Mesenchymal stem cell (in vitro differentiated cells and primary cell): ENCODE results near the gene KRTAP5-8.

Experiments
- DNase-seq: peaks from one replicate; pipeline ENCODE4 v3.0.0-alpha.2; 2013
- H2AFZ ChIP-seq: one replicate; pipeline ENCODE4 v1.6.1; 2013; ENCODE audit warnings: low read depth, mild to moderate bottlenecking, control low read depth, inconsistent platforms, low read length, moderate library complexity
- H2AK5ac ChIP-seq: 2 replicates; pipeline ENCODE4 v1.6.1; 2013; ENCODE audit warnings: low read length, moderate library complexity, mild to moderate bottlenecking, inconsistent platforms; ENCODE audit not compliant: severe bottlenecking
- H2BK120ac ChIP-seq: one replicate; pipeline ENCODE4 v1.6.1; 2013; ENCODE audit warnings: low read depth, mild to moderate bottlenecking, inconsistent platforms, low read length, moderate library complexity
- H2BK12ac ChIP-seq, 2 experiments: one replicate each; pipeline ENCODE4 v1.6.1; 2013; ENCODE audit warnings: inconsistent platforms in 2 of 2, low read length in 2 of 2, mild to moderate bottlenecking in 2 of 2, moderate library complexity in 2 of 2, control low read depth in 1 of 2
- H2BK15ac ChIP-seq: one replicate; pipeline ENCODE4 v1.6.1; 2013; ENCODE audit warnings: mild to moderate bottlenecking, low read depth, inconsistent platforms; ENCODE audit not compliant: poor library complexity, severe bottlenecking
- H2BK5ac ChIP-seq: 2 replicates; pipeline ENCODE4 v1.6.1; 2013; ENCODE audit warnings: low read depth, mild to moderate bottlenecking, low read length, control low read depth, inconsistent platforms; ENCODE audit not compliant: poor library complexity, severe bottlenecking
- H3K14ac ChIP-seq, 2 experiments: one replicate each; pipeline ENCODE4 v1.6.1; 2013; ENCODE audit warnings: inconsistent platforms in 2 of 2, low read length in 2 of 2, control low read depth in 1 of 2, mild to moderate bottlenecking in 1 of 2, moderate library complexity in 1 of 2
- H3K18ac ChIP-seq, 2 experiments: one replicate each; pipeline ENCODE4 v1.6.1; 2013; ENCODE audit warnings: inconsistent platforms in 2 of 2, low read length in 2 of 2, control low read depth in 1 of 2, low read depth in 1 of 2, mild to moderate bottlenecking in 1 of 2
- H3K23ac ChIP-seq, 2 experiments: one replicate each; pipeline ENCODE4 v1.6.1; 2013; ENCODE audit warnings: inconsistent platforms in 2 of 2, low read length in 2 of 2, mild to moderate bottlenecking in 2 of 2, moderate library complexity in 2 of 2, control low read depth in 1 of 2
- H3K27ac ChIP-seq: 2 replicates; pipeline ENCODE4 v1.5.1; 2013; ENCODE audit warnings: mild to moderate bottlenecking, moderate library complexity, low read length, control low read depth, inconsistent platforms; ENCODE audit not compliant: poor library complexity, severe bottlenecking
- H3K27me3 ChIP-seq, 2 experiments: 2 replicates each; pipeline versions ENCODE4 v1.6.1 to v1.7.0; 2013; ENCODE audit warnings: low read length in 2 of 2, mild to moderate bottlenecking in 2 of 2, moderate library complexity in 2 of 2, control low read depth in 1 of 2, inconsistent platforms in 1 of 2; ENCODE audit not compliant: control insufficient read depth in 1 of 2, insufficient read depth in 1 of 2
- H3K36me3 ChIP-seq, 2 experiments: 2 replicates each; pipeline versions ENCODE4 v1.6.1 to v1.7.0; 2013; ENCODE audit warnings: low read length in 2 of 2, control low read depth in 1 of 2, inconsistent platforms in 1 of 2, low read depth in 1 of 2, mild to moderate bottlenecking in 1 of 2; ENCODE audit not compliant: insufficient read depth in 2 of 2, control insufficient read depth in 1 of 2
- H3K4ac ChIP-seq, 2 experiments: one replicate each; pipeline ENCODE4 v1.6.1; 2013; ENCODE audit warnings: inconsistent platforms in 2 of 2, low read length in 2 of 2, mild to moderate bottlenecking in 2 of 2, moderate library complexity in 2 of 2, control low read depth in 1 of 2, low read depth in 1 of 2
- H3K4me1 ChIP-seq: 2 replicates; pipeline ENCODE4 v1.6.1; 2013; ENCODE audit warnings: low read depth, low read length, control low read depth; ENCODE audit not compliant: control insufficient read depth, insufficient read depth
- H3K4me2 ChIP-seq: 2 replicates; pipeline ENCODE4 v1.6.1; 2013; ENCODE audit warnings: low read length, mild to moderate bottlenecking, inconsistent platforms; ENCODE audit not compliant: poor library complexity, severe bottlenecking
- H3K4me3 ChIP-seq, 2 experiments: 2 replicates each; pipeline versions ENCODE4 v1.5.1 to v1.7.0; 2013; ENCODE audit warnings: low read length in 2 of 2, mild to moderate bottlenecking in 2 of 2, control low read depth in 1 of 2, low read depth in 1 of 2; ENCODE audit not compliant: insufficient read depth in 1 of 2
- H3K79me1 ChIP-seq: replicated peaks from 2 replicates; pipeline ENCODE4 v1.6.1; 2013; ENCODE audit warnings: mild to moderate bottlenecking, control low read depth, low read length, inconsistent platforms; ENCODE audit not compliant: poor library complexity, severe bottlenecking
- H3K9ac ChIP-seq: 2 replicates; pipeline ENCODE4 v1.7.0; 2013; ENCODE audit warnings: mild to moderate bottlenecking, low read length, moderate library complexity
- H3K9me3 ChIP-seq: 2 replicates; pipeline ENCODE4 v1.7.0; 2013; ENCODE audit warnings: mild to moderate bottlenecking, low read length; ENCODE audit not compliant: control insufficient read depth
- H4K8ac ChIP-seq: one replicate; pipeline ENCODE4 v1.6.1; 2013; ENCODE audit warnings: inconsistent platforms, mild to moderate bottlenecking, low read length, moderate library complexity
- H4K91ac ChIP-seq: one replicate; pipeline ENCODE4 v1.6.1; 2013; ENCODE audit warnings: mild to moderate bottlenecking, low read length, inconsistent platforms
- WGBS: methylation state at CpG from one replicate; pipeline ENCODE4 v1.1.7; 2013; ENCODE audit warnings: mixed read lengths; 5-methylcytosine and 5-hydroxymethylcytosine counted together

The KRTAP5-8 gene

DNA sequence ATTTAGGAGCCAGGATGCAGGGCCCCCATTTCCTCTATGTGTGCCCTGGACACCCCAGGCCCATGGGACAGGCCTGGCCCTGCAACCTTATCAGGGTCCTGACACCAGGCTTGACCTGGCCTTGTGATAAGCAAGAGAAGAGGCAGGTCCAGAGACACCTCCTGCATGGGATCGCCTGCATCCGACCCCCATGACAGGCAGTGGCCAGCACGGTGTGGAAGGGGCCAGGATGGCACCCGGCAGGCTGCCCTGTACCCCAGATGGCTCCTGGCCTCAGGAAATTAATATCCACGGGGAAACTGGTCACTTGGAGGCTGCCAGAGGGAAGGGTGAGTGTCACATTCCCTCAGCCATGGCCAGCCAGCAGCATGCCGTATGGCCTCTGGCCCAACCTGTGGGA, 17.2 kb downstream of the KRTAP5-8 start:
- Histone ChIP-seq H3K14ac (no peak overlapping the region), H2AK5ac (no peak overlapping the region), H2BK120ac (no peak overlapping the region), H3K4me3 (no peak overlapping the region), H3K9me3 (no peaks in the 10 kb centered on the region), H3K27ac (no peak overlapping the region), H2AFZ (no peak overlapping the region), H3K4ac (no peak overlapping the region), H2BK5ac (no peak overlapping the region), H3K23ac (no peak overlapping the region), H3K9ac (no peak overlapping the region), H3K27me3 (peaks cover 0 to 29% of the 10 kb centered on the region in 2 experiments), H4K91ac (no peak overlapping the region), H3K18ac (no peak overlapping the region), H3K4me1 (no peaks in the 10 kb centered on the region), H4K8ac (no peak overlapping the region), H3K36me3 (no peaks in the 10 kb centered on the region), H2BK12ac (no peak overlapping the region), H3K4me2 (no peak overlapping the region), H2BK15ac (no peak overlapping the region), H3K79me1 (no peaks in the 10 kb centered on the region)
- 76% methylated on average over 6 of the region's 6 CpGs for WGBS
- no peak for DNase-seq

DNA sequence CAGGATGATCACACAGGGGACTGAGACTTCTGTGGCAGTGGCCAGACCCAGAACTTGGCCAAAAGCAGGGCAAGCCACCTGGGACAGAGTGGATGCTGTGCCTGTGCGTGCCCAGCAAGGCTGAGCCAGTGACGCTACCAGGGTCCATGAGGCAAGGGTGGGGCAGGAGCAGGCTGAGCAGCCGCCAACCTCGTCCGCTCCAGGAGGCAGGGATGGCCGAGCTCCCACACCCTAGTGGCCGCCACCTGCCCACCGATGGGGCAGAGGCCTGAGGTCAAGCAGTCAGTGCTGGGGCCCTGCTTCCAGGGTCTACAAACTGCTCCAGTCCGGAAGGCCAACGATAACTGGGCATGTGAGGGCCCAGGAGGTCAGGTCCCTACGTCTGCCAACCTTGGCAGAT, 17.7 kb downstream of the KRTAP5-8 start:
- no peak overlapping the region for H4K8ac ChIP-seq
- no peak overlapping the region for H2BK5ac ChIP-seq
- 84% methylated on average over 11 of the region's 11 CpGs for WGBS
- peaks cover 0 to 27% of the 10 kb centered on the region in 2 experiments for H3K27me3 ChIP-seq
- H2BK15ac ChIP-seq, result no peak overlapping the region
- H3K27ac ChIP-seq, result no peak overlapping the region
- no peak overlapping the region for H2AK5ac ChIP-seq
- no peak overlapping the region for H3K14ac ChIP-seq
- H3K36me3 ChIP-seq, result no peaks in the 10 kb centered on the region
- no peak overlapping the region for H2AFZ ChIP-seq
- no peak overlapping the region for H3K4me2 ChIP-seq
- no peak overlapping the region for H3K4ac ChIP-seq
- no peak overlapping the region for H3K4me3 ChIP-seq
- no peak overlapping the region for H4K91ac ChIP-seq
- H3K79me1 ChIP-seq, result no peaks in the 10 kb centered on the region
- no peak overlapping the region for H3K23ac ChIP-seq
- no peak overlapping the region for H2BK120ac ChIP-seq
- H3K9me3 ChIP-seq, result no peaks in the 10 kb centered on the region
- H3K9ac ChIP-seq, result no peak overlapping the region
- no peak for DNase-seq
- no peaks in the 10 kb centered on the region for H3K4me1 ChIP-seq
- H3K18ac ChIP-seq, result no peak overlapping the region
- H2BK12ac ChIP-seq, result no peak overlapping the region

DNA sequence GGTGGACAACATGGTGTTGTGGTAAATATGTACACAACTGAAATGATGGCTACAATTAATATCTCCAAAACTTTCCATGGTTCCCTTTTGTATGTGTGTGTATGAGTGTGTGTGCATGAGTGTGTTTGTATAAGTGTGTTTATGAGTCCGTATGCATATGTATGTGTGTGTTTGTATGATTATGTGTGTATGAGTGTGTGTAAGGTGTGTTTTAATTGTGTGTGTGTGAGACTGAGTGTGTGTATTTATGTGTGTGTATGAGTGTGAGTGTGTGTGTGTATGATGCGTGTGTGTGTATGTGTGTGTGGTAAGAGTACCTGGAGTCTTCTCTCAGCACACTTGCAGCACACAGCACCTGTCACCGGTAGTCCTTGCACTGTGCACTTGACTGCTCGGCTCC, 18.2 kb downstream of the KRTAP5-8 start:
- H2BK120ac ChIP-seq, result no peak overlapping the region
- no peak overlapping the region for H2AK5ac ChIP-seq
- H3K14ac ChIP-seq, result no peak overlapping the region
- H2BK12ac ChIP-seq, result no peak overlapping the region
- H3K27me3 ChIP-seq, result peaks cover 0 to 27% of the 10 kb centered on the region in 2 experiments
- H3K4me2 ChIP-seq, result no peak overlapping the region
- 92% methylated on average over 1 of the region's 4 CpGs for WGBS
- no peak for DNase-seq
- no peak overlapping the region for H4K8ac ChIP-seq
- H3K18ac ChIP-seq, result no peak overlapping the region
- H2AFZ ChIP-seq, result no peak overlapping the region
- no peaks in the 10 kb centered on the region for H3K79me1 ChIP-seq
- no peak overlapping the region for H3K9ac ChIP-seq
- H3K4ac ChIP-seq, result no peak overlapping the region
- no peak overlapping the region for H3K27ac ChIP-seq
- H4K91ac ChIP-seq, result no peak overlapping the region
- no peak overlapping the region for H3K4me3 ChIP-seq
- H2BK5ac ChIP-seq, result no peak overlapping the region
- no peak overlapping the region for H2BK15ac ChIP-seq
- no peaks in the 10 kb centered on the region for H3K4me1 ChIP-seq
- H3K23ac ChIP-seq, result no peak overlapping the region
- H3K9me3 ChIP-seq, result no peaks in the 10 kb centered on the region
- H3K36me3 ChIP-seq, result no peaks in the 10 kb centered on the region

DNA sequence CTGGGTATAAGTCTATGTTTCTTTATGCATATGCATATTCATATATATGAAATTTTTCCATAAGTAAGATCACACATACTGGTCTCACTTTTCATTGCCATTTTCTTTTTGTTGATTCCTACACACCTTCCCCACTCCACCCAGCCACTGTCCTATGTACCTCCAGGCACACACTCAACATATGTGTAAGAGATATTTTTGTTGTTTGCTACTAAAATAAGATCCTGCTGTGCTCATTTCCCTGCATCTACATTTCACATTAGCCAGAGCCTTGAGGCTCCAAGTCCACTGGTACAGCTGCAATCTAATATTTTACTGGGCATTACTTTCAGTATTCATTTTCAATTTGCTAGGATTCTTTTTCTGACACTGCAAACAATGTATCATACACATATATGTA, 19.4 kb downstream of the KRTAP5-8 start:
- no peak overlapping the region for H2BK5ac ChIP-seq

More for the DNA sequence above, 19.4 kb downstream of the KRTAP5-8 start:
- H3K23ac ChIP-seq, result no peak overlapping the region
- no peak overlapping the region for H3K9ac ChIP-seq
- H3K27me3 ChIP-seq, result peaks cover 0 to 20% of the 10 kb centered on the region in 2 experiments
- no peak overlapping the region for H2BK15ac ChIP-seq
- no peak overlapping the region for H2AFZ ChIP-seq
- H3K36me3 ChIP-seq, result no peaks in the 10 kb centered on the region
- H3K4me2 ChIP-seq, result no peak overlapping the region
- no peak overlapping the region for H4K8ac ChIP-seq
- no peaks in the 10 kb centered on the region for H3K79me1 ChIP-seq
- no peaks in the 10 kb centered on the region for H3K4me1 ChIP-seq
- no peak for DNase-seq
- no peak overlapping the region for H3K18ac ChIP-seq
- H3K9me3 ChIP-seq, result peaks cover 6% of the 10 kb centered on the region
- H3K4me3 ChIP-seq, result no peak overlapping the region
- no peak overlapping the region for H3K14ac ChIP-seq
- H4K91ac ChIP-seq, result no peak overlapping the region
- H2BK120ac ChIP-seq, result no peak overlapping the region
- H2AK5ac ChIP-seq, result no peak overlapping the region
- no peak overlapping the region for H2BK12ac ChIP-seq
- no peak overlapping the region for H3K27ac ChIP-seq
- no peak overlapping the region for H3K4ac ChIP-seq
